RKO (cell line): ENCODE results near the gene UBE2D1.
"Not testable (repeated sequence)": the region's sequence is repeated elsewhere in the genome, so short reads cannot be mapped to it uniquely, and the experiment has no call there.

Experiments used
- DNase-seq: peaks from one replicate; pipeline ENCODE4 v3.0.0-alpha.2; 2016; ENCODE audit warnings: low spot score

Gene UBE2D1

DNA sequence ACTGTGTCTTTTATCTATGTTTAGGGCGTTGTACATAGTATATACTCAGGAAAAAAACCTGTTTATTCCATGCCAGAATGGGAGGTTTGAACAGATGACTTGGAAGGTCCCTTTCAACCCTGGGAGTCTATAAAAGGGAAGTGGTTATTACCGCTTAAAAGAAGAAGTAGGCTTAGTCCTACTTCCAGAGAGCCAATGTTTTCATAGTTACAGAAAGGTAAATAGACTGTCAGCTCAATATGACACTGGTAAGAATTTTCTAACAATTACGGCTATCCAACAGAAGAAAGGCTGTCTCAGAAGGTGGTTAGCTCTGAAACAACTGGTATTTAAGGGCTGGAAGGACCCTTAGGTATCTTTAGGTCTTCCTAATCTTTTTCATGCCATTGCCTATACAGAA lies 49.3 kb downstream of the UBE2D1 start:
- DNase-seq = no peak

DNA sequence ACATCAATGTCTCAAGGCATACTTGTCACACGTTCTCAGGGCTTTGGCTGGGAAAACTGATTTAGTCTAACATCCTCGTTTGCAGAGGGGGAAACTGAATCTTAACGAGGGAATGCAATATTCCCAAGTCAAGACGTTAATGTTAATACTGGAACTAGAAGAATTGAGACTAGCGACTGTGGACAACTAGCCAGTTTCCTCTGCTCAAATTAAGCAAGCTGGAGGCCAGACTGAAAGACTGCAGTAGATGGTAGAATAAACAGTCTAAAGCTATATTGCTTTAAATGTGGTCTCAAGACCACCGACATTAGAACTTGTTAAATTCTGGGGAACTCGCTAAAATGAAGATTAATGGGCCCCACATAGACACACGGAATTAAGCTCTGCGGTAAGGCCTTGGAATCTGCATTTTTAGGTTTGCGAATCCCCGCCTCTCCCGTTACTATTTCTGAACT lies 49.8 kb downstream of the UBE2D1 start:
- DNase-seq = no peak

DNA sequence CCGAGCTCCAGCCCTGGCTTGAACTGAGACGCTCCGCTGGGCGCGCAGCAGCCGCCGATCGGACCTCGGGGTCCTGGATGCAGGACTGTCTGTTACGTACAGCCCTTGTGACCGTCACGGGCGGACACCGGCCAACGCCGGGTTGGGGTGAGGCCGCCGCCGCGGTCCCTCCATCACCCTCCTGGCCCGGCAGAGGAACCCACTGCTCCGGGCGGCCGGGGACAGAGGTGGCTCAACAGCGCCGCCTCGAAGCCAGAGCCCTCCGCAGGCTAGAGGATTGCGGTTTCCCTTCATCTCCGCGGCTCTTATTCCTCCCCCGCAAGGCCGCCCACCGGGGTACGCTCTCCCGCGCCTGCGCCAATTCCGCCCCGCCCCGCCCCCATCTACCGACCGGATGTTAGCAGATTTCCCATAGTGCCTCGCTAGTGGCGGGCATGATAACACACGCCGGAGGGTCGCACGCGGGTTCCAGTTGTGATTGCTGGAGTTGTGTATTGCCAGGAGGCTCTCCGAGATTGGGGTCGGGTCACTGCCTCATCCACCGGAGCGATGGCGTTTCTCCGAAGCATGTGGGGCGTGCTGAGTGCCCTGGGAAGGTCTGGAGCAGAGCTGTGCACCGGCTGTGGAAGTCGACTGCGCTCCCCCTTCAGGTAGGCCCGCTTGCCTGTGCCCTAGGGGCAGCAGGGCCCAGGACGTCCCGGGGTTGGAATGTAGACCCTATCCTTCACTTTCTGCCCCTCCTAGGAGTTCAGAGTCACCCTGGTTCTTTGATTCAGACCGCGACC lies 50.4 kb downstream of the UBE2D1 start, which contains the start of gene TFAM:
Gene TFAM, plus strand, starts transcription at position 412 of the 785 bp plus-strand sequence. Its CDS starts 138 bp downstream, at position 550.
- DNase-seq = peak; percentile 92

DNA sequence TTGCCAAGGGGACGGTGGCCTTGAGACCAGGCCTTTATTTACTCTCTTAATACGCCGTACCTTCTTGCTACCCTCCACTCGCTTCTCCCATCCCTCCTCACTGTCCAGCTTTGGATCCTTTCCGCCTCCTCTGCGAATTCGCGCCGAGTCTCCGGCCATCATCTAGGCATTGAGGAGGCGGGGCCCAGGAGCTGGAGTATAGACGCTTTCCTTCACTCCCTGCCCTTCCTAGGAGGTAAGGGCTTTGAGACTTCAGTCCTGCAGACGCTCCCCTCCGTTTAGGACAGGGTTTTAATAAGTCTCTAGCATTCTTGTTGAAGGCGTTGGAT lies 50.9 kb downstream of the UBE2D1 start:
- peak; percentile 69 for DNase-seq

DNA sequence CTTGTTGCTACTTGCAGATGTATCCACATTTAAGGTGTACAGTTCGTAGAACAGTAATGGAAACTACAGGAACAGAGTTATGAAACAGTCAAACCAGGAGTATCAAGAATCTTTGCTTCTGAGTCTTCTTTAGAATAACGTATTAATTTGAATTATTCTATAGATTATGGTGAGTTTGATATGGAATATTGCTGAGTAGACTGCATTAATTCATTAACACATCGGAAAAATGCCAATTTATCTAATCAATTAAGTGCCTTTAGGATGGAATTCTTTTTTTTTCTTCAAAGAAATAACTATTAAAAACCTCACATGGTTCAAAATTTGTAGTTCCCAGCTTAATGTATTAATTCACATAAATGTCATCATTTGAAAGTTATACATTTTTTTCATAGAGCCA lies 54.2 kb downstream of the UBE2D1 start:
- DNase-seq = no peak

DNA sequence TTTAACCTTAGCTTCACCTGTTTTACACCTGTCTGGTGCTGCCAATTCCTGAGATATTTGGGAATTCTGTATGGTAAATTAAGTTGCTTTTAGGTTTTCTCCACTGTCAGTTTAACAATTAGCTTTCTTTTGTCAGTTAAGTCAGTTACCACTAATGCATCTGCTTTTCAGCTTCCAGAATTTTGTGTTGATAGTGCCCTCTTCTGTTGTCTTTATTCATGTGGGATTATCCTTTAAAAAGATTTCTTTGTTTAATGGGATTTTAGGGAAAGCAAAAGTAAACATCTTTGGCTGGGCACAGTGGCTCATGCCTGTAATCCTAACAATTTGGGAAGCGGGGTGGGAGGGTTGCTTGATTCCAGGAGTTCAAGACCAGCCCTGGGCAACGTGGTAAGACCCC lies 58.5 kb downstream of the UBE2D1 start:
- DNase-seq = peak; percentile 18

DNA sequence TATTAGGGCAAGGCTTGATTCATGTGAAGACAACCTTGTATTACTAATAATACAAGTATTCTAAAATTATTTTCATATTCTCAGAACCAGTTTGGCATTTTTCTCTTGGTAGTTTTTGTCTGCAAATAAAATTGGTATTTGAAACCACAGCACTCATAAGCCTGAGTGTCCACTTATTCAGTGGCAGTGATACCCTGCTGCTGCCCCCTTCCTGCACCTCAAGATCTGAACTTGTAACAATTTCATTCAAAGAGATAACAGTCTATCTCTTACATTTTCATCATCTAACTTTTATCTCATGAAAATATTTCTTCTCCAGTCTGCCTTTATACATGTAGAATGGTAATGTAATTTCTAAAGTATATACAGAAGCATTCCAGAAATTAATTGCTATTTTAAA lies 59.7 kb downstream of the UBE2D1 start:
- no peak for DNase-seq

DNA sequence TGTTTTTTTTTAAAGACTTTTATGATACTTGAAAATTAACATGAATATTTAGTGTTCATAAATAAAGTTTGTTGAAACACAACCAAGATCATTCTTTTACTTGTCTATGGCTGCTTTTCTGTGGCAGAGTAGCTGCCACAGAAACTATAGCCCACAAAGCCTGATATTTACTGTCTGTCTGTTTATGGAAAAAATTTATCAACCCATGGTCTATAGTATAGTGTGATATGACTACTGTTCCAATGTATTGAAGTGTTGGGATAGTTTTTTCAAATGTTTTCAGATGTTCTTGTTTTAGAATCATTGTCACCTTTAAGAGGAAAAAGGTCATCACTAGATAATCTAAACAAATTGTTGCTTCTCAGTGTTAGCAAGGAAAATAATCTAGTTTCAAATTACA lies 61.3 kb downstream of the UBE2D1 start:
- no peak for DNase-seq

DNA sequence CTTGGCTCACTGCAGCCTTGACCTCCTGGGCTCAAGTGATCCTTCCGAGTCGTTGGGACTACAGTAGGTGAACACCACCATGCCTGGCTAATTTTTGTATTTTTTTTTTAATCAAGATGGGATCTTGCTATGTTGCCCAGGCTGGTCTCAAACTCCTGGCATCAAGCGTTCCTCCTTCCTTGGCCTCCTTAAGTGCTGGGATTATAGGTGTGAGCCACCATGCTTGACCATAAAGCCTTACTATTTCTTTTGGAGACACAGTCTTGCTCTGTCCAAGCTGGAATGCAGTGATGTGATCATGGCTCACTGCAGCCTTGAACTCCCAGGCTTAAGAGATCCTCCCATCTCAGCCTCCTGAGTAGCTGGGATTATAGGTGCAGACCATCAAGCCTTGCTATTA lies 63.0 kb downstream of the UBE2D1 start:
- DNase-seq = no peak

DNA sequence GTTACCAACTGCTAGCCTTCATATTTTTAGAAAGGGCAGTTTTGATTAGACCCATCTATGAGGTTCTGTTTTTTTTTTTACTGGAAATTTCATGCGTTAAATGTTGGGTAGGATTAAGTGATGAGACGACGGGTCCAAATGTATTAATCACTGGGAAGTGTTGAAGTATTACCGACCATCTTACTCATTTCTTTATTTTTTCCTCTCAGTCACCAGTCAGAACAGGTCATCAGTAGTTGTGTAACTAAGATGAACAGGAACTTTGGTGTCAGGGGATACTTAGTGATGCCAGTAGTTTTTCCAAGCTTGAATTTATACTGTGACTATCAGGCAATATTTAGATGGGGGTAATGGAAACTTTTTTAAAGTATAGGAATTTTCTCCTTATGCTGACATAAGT lies 64.6 kb downstream of the UBE2D1 start:
- peak; percentile 80 for DNase-seq

DNA sequence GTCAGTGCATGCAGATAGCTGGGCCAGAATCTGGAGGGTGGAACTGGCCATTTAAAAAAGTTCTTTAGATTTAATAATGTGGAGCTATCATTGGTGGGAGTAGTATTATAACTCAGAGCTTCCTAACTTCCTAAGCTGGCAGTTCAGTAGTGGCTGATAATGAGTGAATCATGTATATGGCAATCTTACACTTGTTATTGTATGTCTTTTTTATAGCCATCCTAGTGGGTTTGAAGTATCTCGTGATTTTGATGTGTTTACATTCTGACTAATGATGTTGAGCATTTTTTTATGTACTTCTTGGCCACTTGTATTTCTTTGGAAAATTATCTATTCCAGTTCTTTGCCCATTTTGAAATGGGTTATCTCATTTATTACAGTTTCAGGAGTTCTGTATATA lies 65.8 kb downstream of the UBE2D1 start:
- DNase-seq = peak; percentile 21

DNA sequence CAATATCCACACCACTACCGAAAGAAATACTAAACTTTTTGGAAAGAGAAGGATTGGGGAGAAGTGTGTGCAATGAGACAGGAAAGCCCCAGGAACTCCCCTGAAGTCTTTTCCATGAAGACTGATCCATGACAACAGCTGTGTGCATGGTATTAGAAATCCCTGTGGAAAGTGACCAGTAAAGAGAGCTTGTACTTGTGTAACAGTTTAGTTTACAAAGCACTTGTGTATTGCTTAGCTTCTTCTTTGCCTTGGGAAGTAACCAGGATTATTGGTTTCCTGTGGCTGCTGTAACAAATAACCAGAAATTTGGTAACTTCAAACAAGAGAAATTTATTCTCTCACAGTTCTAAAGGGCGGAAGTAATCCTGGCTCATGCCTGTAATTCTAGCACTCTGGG lies 69.2 kb downstream of the UBE2D1 start:
- no peak for DNase-seq

DNA sequence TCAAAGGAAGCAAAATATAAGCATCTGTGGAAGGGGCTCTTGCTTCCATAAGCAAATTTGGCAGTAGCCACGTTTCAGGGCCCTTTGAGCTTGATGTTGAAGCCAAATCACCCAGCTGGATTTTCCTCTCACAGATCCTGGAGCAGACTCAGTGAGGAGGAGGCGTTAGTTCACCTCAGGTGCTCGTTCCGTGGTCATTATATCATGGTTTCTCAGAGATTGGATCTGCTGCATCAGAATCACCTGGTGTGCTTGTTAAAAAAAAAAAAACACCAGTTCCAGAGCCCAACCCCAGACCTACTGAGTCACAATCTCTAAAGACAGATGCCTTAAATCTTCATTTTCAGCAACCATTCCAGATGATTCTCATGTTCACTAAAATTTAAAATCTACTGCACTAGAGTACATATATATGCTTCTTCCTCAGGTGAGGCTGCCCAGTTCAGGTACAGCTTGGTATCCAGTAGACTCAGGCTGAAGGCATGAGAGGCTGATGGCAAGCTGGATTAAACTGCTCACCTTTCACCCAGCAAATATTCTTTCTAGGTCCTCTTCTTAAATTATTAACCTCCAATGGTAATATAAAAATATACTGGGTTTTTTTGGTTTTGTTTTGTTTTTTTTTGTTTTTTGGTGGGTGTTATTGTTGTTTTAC lies 75.3 kb downstream of the UBE2D1 start:
- no peak for DNase-seq

DNA sequence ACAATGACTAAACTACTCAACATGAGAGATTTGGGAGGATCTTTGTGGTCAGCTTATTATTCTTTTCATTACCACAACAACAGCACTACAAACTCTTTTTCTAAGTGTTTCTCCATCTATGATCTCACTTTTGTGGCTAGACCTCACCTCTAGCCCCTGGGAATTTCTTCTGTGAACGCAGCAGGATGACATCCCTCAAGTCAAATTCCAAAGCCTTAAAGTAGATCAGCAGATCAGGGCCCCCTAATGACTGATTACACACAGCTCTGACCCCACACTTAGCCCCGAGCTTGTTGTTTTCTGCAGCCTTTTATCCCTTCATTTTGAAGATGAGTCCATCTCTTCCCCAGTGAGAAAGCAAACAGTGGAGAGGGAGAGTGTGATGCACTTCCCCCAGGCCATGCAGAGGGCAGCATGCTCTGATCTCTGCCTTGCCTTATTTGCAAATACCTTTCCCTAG lies 77.7 kb downstream of the UBE2D1 start:
- no peak for DNase-seq

DNA sequence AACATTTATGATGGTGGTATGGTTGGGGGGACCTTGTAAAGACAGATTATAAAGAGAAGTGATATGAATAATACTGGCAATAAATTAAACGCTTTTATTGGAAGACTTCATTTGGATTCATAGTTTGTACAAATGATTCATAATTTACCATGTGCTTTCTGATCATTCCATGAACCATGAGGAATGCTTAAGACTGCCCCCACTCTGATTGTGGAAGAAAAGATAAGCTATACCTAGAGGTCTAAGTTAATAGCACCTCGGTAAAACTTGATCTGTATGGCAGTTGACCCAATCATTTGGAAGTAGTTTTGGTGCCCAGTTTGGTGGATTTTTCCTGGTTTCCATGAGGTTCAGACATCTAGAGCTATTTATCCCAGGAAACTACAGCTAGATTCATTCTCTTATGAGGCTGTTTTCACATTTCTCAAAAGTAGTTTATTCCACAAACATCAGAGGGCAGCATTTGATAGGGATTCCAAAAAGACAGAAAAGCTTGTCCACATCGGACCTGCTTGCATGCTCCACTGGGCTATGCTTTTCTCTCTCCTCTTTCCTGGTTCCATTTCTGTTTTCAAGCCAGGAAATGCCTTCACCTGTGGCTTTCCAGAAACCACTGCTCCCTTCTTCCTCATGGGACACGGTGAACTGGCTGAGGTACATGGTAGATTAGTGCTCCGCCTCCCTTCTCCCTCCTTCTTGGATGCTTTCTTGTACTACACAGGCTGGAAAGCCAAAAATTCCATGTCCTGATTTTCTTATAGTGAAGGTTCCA lies 79.7 kb downstream of the UBE2D1 start:
- peak; percentile 11 for DNase-seq

DNA sequence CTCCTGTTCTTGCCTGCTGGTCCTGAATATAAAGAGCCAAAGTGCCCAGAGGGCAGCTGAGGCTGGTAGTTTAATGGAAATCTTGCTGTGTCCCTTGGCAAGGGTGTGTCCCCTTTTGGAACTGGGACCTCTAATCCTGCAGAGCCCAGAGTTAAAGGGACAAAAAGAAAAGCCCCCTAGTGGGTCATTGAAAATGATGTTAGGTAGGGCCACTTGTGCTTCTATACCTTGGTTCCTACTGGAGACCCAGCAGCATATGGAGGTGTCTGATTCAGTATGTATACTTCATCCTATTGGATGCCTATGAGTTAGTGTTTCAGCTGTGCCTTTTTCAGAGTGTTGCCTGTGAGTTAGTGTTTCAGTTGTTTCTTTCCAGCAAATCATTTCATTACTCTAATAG lies 81.0 kb downstream of the UBE2D1 start:
- DNase-seq = no peak

DNA sequence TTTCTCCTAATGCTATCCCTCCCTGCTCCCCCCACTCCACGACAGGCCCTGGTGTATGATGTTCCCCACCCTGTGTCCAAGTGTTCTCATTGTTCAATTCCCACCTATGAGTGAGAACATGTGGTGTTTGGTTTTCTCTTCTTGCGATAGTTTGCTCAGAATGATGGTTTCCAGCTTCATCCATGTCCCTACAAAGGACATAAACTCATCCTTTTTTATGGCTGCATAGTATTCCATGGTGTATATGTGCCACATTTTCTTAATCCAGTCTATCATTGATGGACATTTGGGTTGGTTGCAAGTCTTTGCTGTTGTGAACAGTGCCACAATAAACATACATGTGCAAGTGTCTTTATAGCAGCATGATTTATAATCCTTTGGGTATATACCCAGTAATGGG lies 83.1 kb downstream of the UBE2D1 start:
- not testable (repeated sequence) for DNase-seq
